ENCODE data around the gene SPSB1. TPM values are rescaled to one million over a fixed set of nuclear protein-coding genes. Genes with fewer than 3 reads are reported as not detected.

The SPSB1 gene
- total RNA-seq, 4 donors from 2014 or later: 30.5 to 65.0 (median 36.2) TPM

DNA sequence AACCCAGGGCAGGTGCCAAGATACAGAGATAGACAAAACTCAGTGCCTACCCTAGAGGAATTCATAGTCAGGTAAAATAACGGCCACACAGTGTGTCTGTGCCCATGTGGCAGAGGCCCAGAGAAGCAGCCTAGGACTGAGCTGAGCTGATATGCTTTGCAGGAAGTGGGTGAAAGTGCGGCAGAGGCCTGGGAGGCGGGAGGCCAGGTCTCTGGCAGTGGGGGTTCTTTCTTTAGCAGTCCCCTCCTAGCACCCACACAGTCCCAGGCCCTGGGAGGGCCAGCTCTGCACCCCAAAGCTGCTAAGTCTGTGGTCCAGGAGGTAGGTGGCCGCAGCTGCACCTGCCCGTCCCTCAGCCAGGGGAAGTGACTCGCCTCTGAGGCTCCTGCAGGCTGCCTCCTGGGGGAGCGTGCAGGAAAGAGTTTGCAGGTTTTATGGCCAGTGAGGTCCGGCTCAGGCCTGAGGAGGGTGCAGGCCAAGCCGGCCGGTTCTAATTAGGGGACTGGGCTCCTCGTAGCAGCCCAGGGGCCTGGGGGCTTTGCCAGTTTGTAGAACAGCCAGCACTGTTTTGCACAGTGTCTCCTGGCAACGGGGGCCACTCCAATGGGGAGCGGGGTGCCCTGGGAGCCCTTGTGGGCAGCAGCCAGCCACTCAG lies 107.9 kb downstream of the SPSB1 start:
- no peaks in the 10 kb centered on the region for H3K36me3 ChIP-seq
- no peak overlapping the region for H3K4me3 ChIP-seq (replicated peaks in 1 of 3)
- TF ChIP-seq, protein P1, sequence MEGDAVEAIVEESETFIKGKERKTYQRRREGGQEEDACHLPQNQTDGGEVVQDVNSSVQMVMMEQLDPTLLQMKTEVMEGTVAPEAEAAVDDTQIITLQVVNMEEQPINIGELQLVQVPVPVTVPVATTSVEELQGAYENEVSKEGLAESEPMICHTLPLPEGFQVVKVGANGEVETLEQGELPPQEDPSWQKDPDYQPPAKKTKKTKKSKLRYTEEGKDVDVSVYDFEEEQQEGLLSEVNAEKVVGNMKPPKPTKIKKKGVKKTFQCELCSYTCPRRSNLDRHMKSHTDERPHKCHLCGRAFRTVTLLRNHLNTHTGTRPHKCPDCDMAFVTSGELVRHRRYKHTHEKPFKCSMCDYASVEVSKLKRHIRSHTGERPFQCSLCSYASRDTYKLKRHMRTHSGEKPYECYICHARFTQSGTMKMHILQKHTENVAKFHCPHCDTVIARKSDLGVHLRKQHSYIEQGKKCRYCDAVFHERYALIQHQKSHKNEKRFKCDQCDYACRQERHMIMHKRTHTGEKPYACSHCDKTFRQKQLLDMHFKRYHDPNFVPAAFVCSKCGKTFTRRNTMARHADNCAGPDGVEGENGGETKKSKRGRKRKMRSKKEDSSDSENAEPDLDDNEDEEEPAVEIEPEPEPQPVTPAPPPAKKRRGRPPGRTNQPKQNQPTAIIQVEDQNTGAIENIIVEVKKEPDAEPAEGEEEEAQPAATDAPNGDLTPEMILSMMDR (IDR thresholded peaks at IDR 0.05): no peak
- no peak for TF ChIP-seq POLR2A (IDR thresholded peaks at IDR 0.05)
- peak; percentile 46 to 47 for DNase-seq
- H3K27ac ChIP-seq: peak overlapping the region in 2 of 3 donors; percentile 18 to 46
- intact Hi-C loops (cut with DNase I): no loop called here
- peaks cover 3 to 28% of the 10 kb centered on the region in 2 donors for H3K4me1 ChIP-seq
- H3K9me3 ChIP-seq: no peaks in the 10 kb centered on the region
- H3K27me3 ChIP-seq: no peaks in the 10 kb centered on the region
- 42 to 78% methylated on average over 3 to 5 of the region's 13 CpGs for WGBS, 2 donors

GRCh38 chr1:9401080-9401453 lies 108.4 kb downstream of the SPSB1 start:
- Histone ChIP-seq H3K27me3 (no peaks in the 10 kb centered on the region), H3K27ac (peak overlapping the region in 1 of 3 donors; percentile 46), H3K4me3 (replicated peaks in 1 of 3) (no peak overlapping the region), H3K4me1 (peaks cover 3 to 28% of the 10 kb centered on the region in 2 donors), H3K36me3 (no peaks in the 10 kb centered on the region), H3K9me3 (no peaks in the 10 kb centered on the region)
- no peak for DNase-seq
- TF ChIP-seq POLR2A (IDR thresholded peaks at IDR 0.05): no peak
- TF ChIP-seq, protein P1 (IDR thresholded peaks at IDR 0.05): no peak
- WGBS, 2 donors: 76 to 81% methylated on average over 8 to 13 of the region's 15 CpGs
- intact Hi-C loops (cut with DNase I): no loop called here

- intact Hi-C loops (cut with DNase I): no loop called here
- Histone ChIP-seq H3K4me1 (peaks cover 3 to 28% of the 10 kb centered on the region in 2 donors), H3K27me3 (no peaks in the 10 kb centered on the region), H3K27ac (peak overlapping the region in 1 of 3 donors; percentile 46), H3K9me3 (no peaks in the 10 kb centered on the region), H3K36me3 (no peaks in the 10 kb centered on the region), H3K4me3 (replicated peaks in 1 of 3) (no peak overlapping the region)
- TF ChIP-seq POLR2A (IDR thresholded peaks at IDR 0.05): no peak
- TF ChIP-seq, protein P1 (IDR thresholded peaks at IDR 0.05): no peak
- WGBS, 2 donors: 73 to 80% methylated on average over 7 of the region's 7 CpGs
- DNase-seq: no peak
These were observed 109.5 kb downstream of the SPSB1 start for GRCh38 chr1:9402256-9402616.

- DNase-seq: no peak
- Histone ChIP-seq H3K36me3 (no peaks in the 10 kb centered on the region), H3K27me3 (no peaks in the 10 kb centered on the region), H3K4me1 (peaks cover 3 to 28% of the 10 kb centered on the region in 2 donors), H3K27ac (no peak overlapping the region), H3K4me3 (replicated peaks in 1 of 3) (no peak overlapping the region), H3K9me3 (no peaks in the 10 kb centered on the region)
- 93 to 94% methylated on average over 13 of the region's 13 CpGs for WGBS, 2 donors
- intact Hi-C loops (cut with DNase I): no loop called here
- TF ChIP-seq, protein P1 (IDR thresholded peaks at IDR 0.05): no peak
- TF ChIP-seq POLR2A (IDR thresholded peaks at IDR 0.05): no peak
These were observed 110.1 kb downstream of the SPSB1 start for GRCh38 chr1:9402717-9403225.

DNA sequence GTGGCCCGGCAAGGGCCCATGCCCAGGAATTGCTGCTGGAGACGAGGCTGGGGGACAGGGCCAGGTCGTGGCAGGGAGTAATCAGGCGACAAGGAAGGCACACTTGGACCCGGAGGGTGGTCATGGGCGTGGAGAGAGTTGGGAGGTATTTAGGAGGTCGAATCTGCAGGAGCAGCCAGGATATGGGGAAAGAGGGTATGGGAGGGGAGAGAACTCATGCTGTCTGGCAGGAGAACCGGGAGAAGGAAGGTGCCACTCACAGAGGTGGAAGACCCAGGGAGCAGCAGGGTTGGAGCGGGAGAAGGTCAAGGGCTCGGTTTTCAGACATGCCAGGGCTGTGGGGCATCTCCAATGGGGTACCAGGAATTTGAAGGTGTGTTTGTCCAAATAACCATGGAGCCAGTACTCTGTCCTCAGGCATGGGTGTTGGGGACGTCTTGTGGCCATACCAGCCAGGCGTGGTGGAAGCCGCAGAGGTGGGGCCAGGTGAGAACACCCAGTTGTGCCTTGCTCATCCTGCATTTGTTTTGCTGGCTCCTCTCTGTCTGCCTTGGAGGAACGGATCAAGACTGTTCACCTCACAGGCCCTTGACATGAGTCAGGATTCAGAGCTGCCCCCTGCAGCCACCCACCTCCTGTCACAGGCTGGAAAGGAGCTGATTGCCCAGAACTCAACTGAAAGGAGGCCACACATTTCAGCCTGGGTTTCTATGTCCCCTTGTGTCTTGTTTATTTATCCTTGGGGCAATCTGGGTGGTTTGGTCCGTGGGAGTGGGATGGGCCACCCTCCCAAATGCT lies 111.6 kb downstream of the SPSB1 start:
- no peaks in the 10 kb centered on the region for H3K9me3 ChIP-seq
- no peak overlapping the region for H3K27ac ChIP-seq
- intact Hi-C loops (cut with DNase I): no loop called here
- H3K4me3 ChIP-seq (replicated peaks in 1 of 3): no peak overlapping the region
- no peak for DNase-seq
- no peak for TF ChIP-seq POLR2A (IDR thresholded peaks at IDR 0.05)
- TF ChIP-seq, protein P1 (IDR thresholded peaks at IDR 0.05): no peak
- no peaks in the 10 kb centered on the region for H3K27me3 ChIP-seq
- WGBS, 2 donors: 86 to 91% methylated on average over 14 of the region's 15 CpGs
- no peaks in the 10 kb centered on the region for H3K36me3 ChIP-seq
- H3K4me1 ChIP-seq: peaks cover 3 to 24% of the 10 kb centered on the region in 2 donors

Data from thyroid gland (tissue), 4 donors.